ENCODE data around the gene ZBTB25. TPM values are rescaled to one million over a fixed set of nuclear protein-coding genes. Genes with fewer than 3 reads are reported as not detected.

Gene ZBTB25
- total RNA-seq, 1 donor from 2014 or later = 14.9 TPM

DNA sequence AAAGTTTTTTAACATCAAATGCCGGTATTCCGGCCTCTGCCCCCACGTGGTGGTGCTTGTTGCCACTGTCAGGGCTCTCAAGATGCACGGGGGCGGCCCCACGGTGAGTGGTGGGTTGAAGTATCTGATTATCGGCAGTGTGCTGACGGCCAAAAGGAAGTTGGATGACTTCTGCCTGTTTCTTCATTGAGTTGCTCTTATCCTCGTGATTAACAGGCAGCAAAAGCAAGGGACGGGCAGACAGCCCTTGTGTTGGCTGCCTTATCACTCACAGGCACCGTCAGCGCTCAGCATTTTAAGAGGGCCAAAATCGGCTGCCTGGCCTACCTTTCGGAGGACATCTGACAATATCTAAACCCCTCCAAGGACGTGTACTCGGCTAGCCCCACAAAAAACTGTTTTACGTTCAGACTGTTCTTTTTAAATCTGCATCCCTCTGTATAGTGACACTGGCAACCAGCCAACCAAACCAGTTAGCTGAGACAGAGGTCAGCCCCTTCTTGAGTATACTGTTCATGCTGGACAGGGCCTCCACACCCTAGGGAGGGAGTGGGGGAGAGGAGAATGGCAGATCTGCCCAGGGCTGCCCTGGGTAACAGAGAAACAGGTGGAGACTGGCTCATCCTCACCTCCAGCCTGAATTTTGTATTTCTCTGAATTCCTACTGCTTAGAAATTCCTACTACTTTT is 61.2 kb downstream of the ZBTB25 start:
- H3K36me3 ChIP-seq = peaks cover 58% of the 10 kb centered on the region
- ATAC-seq = peak in 1 of 2 donors; percentile 24
- no peaks in the 10 kb centered on the region for H3K9me3 ChIP-seq
- intact Hi-C loops (cut with DNase I) = no loop called here
- H3K27ac ChIP-seq = no peak overlapping the region
- no peak for DNase-seq
- TF ChIP-seq, protein P1, sequence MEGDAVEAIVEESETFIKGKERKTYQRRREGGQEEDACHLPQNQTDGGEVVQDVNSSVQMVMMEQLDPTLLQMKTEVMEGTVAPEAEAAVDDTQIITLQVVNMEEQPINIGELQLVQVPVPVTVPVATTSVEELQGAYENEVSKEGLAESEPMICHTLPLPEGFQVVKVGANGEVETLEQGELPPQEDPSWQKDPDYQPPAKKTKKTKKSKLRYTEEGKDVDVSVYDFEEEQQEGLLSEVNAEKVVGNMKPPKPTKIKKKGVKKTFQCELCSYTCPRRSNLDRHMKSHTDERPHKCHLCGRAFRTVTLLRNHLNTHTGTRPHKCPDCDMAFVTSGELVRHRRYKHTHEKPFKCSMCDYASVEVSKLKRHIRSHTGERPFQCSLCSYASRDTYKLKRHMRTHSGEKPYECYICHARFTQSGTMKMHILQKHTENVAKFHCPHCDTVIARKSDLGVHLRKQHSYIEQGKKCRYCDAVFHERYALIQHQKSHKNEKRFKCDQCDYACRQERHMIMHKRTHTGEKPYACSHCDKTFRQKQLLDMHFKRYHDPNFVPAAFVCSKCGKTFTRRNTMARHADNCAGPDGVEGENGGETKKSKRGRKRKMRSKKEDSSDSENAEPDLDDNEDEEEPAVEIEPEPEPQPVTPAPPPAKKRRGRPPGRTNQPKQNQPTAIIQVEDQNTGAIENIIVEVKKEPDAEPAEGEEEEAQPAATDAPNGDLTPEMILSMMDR (IDR thresholded peaks at IDR 0.05) = no peak
- no peaks in the 10 kb centered on the region for H3K4me1 ChIP-seq
- no peak overlapping the region for H3K4me3 ChIP-seq
- H3K27me3 ChIP-seq (ENCODE audit: low read depth) = no peaks in the 10 kb centered on the region

DNA sequence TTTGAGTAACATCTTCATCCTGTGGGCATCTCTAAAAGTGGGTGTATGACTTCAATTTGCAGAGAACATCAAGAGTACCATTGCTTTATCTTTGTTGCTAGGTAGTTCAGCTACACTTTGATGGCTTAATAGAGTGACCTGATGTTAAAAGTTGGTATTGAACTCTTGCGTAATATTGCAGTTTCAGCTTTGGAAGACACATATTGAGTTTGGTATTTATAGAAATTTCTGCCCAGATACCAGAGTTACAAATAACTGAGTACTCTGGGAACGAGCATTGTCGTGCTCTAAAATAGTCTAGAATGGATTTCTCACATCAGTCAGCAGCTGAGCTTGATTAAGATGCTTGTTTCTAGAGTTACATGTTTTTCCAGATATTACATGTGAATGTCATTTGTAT is 63.1 kb downstream of the ZBTB25 start:
- intact Hi-C loops (cut with DNase I) = no loop called here
- peaks cover 69% of the 10 kb centered on the region for H3K36me3 ChIP-seq
- DNase-seq (no peak), ATAC-seq (no peak)
- H3K9me3 ChIP-seq = no peaks in the 10 kb centered on the region
- TF ChIP-seq, protein P1 (IDR thresholded peaks at IDR 0.05) = no peak
- H3K4me1 ChIP-seq = no peaks in the 10 kb centered on the region
- H3K27ac ChIP-seq = no peak overlapping the region
- H3K4me3 ChIP-seq = no peak overlapping the region
- H3K27me3 ChIP-seq (ENCODE audit: low read depth) = no peaks in the 10 kb centered on the region

DNA sequence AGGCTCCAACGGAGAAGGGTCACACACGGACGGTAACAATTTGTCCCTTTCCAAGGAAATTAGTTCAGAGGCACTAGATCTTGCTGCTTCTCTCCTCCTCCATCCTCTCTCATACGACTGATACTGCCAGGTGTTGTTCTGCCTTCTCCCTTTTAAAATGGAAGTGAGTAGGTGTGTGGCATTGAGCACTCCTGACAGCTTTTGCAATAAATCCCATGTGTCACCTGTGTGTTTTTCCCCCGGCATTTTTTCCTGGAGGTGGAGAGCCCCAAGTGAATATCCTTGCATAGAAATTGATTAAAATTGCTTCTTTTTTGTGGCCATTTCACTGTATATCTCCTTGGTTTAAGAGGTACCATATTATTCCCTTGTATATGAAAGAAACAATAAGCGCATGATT is 64.5 kb downstream of the ZBTB25 start:
- ATAC-seq = no peak
- Histone ChIP-seq H3K9me3 (no peaks in the 10 kb centered on the region), H3K4me1 (no peaks in the 10 kb centered on the region), H3K27ac (peak overlapping the region; percentile 51), H3K36me3 (peaks cover 70% of the 10 kb centered on the region), H3K27me3 (ENCODE audit: low read depth) (no peaks in the 10 kb centered on the region), H3K4me3 (no peak overlapping the region)
- TF ChIP-seq, protein P1 (IDR thresholded peaks at IDR 0.05) = no peak
- DNase-seq = no peak
- intact Hi-C loops (cut with DNase I) = no loop called here

DNA sequence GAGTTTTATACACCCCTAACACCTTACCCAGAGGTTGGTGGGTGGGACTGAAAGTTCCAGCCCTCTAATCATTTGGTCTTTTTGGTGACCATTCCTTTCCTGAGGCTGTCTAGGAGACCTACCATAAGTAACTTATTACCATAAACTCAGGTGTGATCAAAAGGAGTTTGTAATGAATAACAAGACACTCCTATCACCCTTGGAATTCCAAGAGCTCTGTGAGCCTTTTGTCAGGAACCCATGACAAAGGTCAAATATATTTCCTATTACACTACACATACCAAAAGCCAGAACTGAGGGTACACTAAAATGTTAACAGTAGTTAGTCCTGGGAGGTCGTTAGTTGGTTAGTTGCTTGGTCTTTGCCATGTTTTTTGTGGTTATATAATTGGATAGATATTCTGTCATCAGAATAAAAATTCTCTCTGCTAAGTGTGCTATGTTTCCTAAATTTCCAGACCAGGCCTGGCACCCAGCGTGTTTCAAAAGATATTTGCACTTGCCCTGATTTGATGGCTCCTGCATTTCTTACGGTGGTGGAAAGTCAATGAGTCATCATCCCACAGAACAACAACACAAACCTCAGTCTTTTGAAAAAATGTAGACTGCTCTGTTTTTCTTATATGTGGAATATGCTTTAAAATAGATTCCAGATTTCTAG is 65.3 kb downstream of the ZBTB25 start:
- Histone ChIP-seq H3K27ac (peak overlapping the region; percentile 51), H3K27me3 (ENCODE audit: low read depth) (no peaks in the 10 kb centered on the region), H3K4me3 (no peak overlapping the region), H3K4me1 (no peaks in the 10 kb centered on the region), H3K9me3 (no peaks in the 10 kb centered on the region), H3K36me3 (peaks cover 63% of the 10 kb centered on the region)
- ATAC-seq = peak; percentile 65 to 81
- no peak for DNase-seq
- TF ChIP-seq, protein P1 (IDR thresholded peaks at IDR 0.05) = no peak
- intact Hi-C loops (cut with DNase I) = no loop called here

DNA sequence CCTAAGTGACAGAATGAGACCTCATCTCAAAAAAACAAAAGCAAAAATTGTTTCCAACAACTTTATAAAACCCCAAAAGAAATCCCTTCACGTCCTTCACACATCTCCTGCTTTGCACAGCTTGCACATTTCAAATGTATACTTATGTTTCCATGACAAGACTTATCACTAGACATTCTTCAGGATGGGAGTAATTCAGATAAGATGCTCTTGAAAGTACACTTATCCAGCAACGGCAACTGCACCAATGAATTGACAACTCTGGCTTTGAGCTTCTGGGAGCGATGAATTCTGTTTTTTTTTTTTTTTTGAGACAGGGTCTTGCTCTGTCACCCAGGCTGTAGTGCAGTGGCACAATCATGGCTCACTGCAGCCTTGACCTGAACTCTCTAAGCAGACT is 69.1 kb downstream of the ZBTB25 start:
- intact Hi-C loops (cut with DNase I) = no loop called here
- Histone ChIP-seq H3K9me3 (no peaks in the 10 kb centered on the region), H3K4me1 (no peaks in the 10 kb centered on the region), H3K27ac (no peak overlapping the region), H3K4me3 (no peak overlapping the region), H3K27me3 (ENCODE audit: low read depth) (no peaks in the 10 kb centered on the region), H3K36me3 (peaks cover 57% of the 10 kb centered on the region)
- TF ChIP-seq, protein P1 (IDR thresholded peaks at IDR 0.05) = no peak
- ATAC-seq (peak in 1 of 2 donors; percentile 58), DNase-seq (no peak)
